Measurements from ENCODE around the gene KCNQ1.

- TF ChIP-seq EZH2 (IDR thresholded peaks at IDR 0.05; ENCODE audit: borderline replicate concordance, insufficient read depth, low read depth, low read length, poor library complexity, severe bottlenecking) (no peak), CTCF (IDR thresholded peaks at IDR 0.05) (no peak)
Observed at GRCh38 chr11:2399488-2400068, 45.2 kb upstream of the KCNQ1 start.

All from B cell (primary cell).